NCI-H187 (cell line): ENCODE results near the gene DNAI2.
"Not testable (repeated sequence)": the region's sequence is repeated elsewhere in the genome, so short reads cannot be mapped to it uniquely, and the experiment has no call there.

ENCODE experiments used
- DNase-seq, 2 experiments: peaks; one replicate each; lab custom pipeline; 2025; lab: John Stamatoyannopoulos, UW

DNAI2 gene

DNA sequence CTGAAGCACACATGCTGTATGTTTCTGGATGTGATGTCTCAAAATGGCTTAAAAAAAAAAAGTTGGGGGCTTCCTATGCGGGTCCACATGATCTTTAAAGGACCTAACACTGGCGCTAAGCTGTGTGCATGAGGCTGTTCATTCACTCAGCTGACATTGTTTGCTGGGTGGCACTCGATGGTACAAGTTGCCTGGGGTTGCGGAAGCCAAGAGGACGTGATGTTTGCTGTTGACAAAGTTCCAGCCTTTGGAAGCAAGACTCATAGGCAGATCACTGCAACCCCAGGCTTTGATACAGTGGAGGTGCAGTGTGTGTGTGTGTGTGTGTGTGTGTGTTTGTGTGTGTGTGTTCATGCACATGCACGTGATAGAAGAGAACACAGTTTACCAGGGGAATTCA, 29.5 kb upstream of the DNAI2 start:
- no peak for DNase-seq

DNA sequence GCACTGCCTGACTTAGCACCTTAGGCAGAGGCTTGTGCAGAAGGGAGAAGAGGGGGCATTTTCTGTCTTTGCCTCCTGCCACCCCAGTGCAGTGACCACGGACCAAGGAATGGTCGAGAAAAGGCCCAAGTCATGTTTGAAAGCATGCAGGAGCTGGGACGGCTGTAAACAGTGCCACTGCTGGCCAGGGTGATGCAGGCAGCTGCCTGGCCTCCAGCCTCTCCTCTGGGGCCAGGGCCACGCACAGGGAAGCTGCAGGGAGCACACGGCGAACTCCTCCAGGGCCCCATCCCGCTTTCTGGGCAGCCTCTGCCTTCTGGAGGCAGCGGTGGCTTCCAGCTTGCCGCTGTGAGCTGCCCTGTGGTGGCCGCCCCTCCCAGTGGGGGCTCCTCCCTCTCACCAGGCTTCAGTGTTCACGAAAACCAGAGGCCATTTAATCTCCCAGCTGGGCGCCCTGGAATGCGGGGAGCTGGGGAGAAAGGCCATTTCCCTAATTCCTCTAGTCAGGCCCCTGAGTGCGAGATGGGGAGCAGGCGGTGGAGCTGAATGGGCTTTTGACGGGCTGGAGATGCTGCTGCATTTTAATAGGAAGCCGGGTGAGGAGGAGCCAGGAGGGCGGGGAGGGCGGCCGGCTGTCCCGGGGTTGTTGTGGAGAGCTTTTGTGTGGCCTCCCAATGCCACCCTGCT, 28.7 kb upstream of the DNAI2 start:
- DNase-seq = no peak

- DNase-seq = no peak
Observed at GRCh38 chr17:74245871-74246270, 28.2 kb upstream of the DNAI2 start.

DNA sequence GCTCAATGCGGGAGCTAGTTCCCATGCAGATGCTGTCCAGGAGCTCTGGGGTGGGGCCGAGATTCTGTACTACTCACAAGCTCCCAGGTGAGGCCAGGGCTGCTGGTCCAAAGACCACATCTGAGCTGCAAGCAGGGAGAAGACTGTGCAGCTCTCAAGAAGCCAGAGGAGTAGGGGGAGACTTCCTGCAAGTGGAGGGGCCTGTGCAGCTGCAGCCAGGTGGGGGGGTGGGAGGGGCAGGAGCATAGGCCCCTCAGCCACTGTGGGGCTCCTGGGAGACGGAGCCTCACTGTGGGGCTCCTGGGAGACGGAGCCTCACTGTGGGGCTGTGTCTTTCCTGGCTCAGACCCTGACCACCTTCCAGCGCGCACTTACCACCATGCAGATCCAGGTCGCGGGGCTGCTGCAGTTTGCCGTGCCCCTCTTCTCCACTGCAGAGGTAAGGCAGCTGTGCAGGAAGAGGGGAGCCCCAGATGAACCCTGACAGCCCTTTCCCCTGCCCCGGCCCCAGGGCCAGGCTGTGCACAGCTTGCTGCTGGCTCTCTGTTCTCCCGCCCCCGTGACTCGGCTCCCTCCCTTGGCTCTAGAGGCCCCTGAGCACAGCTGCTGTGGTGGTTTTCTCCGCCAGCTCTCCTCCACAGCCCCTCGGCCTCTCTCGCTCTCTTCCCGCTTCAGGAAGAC, 24.3 kb upstream of the DNAI2 start:
- DNase-seq = no peak

GRCh38 chr17:74250324-74250995, 23.6 kb upstream of the DNAI2 start:
- DNase-seq = no peak

DNA sequence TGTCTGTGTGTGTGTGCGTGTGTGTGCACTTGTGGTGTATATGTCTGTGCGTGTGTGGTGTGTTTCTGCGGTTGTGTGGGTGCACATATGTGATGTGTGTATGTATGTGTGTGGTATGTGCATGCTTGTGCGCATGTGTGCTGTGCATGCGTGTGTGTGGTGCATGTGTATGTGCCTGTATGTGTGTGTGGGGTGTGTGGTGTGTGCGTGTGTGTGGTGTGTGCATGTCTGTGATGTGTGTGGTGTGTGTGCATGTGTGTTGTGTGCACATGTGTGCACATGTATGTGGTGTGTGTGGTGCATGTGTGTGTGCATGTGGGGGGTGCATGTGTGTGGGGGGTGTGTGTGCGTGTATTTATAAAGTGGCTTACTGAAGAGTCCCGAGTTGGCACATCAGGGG, 23.0 kb upstream of the DNAI2 start:
- no peak for DNase-seq

GRCh38 chr17:74251569-74251968, 22.5 kb upstream of the DNAI2 start:
- no peak for DNase-seq

DNA sequence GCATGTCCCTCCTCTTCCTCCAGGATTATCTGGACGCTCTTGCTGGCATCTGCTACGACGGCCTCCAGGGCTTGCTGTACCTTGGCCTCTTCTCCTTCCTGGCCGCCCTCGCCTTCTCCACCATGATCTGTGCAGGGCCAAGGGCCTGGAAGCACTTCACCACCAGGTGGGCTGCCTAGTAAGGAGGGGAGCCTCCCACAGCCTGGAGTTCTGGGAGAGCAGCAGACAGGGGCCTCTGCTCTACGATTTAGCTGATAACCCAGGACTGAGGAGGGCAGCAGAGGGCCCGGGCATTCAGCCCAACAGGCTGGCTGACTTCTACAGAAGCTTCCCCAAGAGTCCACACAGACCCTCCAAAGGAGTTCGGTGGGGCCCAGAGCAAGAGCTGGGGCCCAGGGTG, 21.8 kb upstream of the DNAI2 start:
- no peak for DNase-seq

GRCh38 chr17:74253036-74253435, 21.0 kb upstream of the DNAI2 start:
- DNase-seq = no peak

DNA sequence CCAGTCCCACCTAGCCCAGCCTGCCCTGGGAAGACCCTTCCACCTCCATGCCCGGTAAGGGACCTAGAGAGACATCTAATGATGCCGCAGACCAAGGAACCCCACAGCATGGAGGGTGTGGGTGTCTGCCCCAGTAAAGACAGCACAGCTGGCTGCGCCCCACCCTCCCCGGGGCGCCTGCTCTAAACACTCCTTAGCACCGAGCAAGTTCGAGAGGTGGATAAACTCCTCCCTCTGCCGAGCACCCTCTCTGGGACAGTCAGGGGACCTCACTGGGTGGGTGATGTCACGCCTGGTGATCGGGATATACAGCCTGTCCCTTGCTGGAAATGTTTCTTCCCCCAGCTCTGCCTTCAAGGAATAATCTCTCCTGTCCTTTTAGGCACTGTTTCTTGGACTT, 16.7 kb upstream of the DNAI2 start:
- no peak for DNase-seq

GRCh38 chr17:74259667-74260524, 14.1 kb upstream of the DNAI2 start:
- DNase-seq = no peak

DNA sequence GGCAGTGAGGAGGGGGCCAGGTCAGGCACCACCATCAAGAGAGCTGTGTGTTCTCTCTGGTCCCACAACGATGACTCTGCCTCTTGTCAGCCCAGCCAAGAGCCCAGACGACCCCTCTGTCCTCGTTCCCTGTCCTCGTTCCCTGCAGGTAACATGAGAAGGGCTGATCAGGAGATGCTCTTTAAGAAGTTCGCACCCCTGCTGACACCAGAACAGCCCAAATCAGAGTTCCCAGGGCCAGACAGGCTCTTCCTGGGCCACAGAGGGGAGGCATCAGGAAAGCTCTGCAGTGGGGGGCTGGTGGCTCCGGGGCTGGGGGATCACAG, 13.5 kb upstream of the DNAI2 start:
- DNase-seq = no peak

DNA sequence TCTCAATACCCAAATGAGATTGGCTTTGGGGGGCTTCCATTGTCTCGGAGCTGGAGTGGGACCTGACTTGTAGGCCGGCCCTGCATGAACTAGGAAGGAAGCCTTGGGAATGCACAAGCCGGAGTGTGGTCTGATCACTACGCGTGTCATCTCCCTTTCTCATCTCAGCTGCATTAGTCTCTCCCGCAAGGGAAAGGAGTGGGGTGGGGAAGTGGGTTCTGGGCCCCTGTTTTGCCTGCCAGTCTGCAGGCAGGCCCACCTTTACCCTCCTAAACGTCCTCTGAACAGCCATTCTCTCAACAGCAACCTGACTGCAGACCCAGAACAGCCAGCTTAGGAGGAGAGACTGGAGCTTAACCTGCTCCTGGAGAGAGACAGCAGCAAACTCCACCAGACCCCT, 11.4 kb upstream of the DNAI2 start:
- DNase-seq = no peak

DNA sequence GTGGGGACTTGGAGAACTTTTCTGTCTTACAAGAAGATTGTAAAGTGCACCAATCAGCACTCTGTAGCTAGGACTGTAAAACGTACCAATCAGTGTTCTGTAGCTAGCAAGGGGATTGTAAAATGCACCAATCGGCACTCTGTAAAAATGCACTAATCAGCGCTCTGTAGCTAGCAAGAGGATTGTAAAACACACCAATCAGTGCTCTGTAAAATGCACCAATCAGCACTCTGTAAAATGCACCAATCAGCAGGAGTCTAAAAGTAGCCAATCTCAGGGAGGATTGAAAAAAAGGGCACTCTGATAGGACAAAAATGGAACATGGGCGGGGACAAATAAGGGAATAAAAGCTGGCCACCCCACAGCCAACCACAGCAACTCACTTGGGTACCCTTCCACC, 7.0 kb upstream of the DNAI2 start:
- not testable (repeated sequence) for DNase-seq

DNA sequence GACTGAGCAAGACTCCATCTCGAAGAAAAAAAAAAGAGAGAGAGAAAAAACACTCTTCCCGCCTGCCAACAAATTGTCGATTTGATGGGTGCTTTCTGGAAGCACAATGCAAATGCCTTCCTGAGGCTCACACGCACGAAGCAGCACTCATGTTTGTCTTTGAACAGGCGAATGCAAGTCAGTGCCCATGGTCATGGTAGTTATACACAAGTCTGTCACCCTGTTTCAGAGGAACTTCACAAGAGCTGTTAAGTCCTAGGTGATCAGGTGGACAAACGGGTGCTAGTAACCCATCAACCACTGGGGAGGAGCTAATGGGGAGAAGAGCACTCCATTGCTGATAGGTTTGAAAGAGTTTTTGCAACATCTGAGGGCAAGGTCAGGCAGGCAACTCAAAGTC, 6.5 kb upstream of the DNAI2 start:
- DNase-seq = no peak

DNA sequence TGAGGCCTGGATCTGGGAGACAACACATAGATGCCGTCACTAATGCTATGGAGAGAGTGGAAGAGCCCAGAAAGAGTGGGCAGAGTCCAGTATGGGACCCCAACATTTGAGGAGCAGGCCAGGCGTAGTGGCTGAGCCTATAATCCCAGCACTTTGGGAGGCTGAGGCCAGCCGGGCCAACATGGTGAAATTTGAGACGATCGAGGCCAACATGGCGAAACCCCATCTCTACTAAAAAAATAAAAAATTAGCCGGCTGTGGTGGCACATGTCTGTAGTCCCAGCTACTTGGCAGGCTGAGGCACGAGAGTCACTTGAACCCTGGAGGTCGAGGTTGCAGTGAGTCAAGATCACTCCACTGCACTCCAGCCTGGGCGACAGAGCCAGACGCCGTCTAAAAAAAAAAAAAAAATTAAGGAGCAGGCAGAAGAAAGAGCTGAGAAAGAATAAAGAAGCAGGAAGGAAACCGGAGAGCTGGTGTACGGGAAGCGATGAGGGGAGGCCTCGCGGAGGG, 6.0 kb upstream of the DNAI2 start:
- no peak for DNase-seq

DNA sequence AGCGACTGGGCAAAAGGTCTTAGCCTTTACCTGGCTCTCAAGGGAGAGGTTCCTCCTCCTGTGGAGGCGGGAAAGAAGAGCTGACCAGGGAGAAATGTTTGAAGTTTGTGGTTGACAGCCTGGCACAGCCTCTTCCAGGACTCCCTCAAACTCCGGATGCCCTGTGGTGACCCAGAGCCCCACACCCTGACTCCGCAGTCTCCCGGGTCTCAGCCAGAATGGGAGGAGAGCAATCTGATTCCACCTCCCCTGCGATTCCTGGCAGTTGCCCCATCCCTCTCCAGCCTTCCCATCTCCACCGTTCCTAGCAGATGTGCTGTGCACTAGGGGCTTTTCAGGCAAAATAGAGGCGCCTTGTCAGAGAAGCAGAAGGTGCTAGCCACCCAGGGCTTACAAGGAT, 5.5 kb upstream of the DNAI2 start:
- no peak for DNase-seq

DNA sequence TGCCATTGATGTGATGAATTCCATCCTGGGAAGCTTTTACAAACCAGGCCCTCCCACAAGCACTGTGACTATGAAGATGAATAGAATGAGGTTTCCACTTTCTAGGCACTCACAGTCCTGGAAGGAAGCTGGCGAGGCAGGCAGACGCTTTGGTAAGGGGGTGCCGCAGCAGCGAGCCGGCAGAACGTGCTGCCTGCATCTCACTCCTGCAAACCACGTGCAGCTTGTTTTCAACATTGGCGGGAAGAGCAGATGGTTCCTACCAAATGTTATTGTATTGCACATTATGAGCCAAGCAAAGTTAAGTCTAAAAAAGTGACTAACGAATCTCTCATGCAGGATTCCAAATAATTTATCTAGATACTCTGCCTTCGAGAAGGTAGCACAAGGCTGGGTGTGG, 3.7 kb upstream of the DNAI2 start:
- DNase-seq = no peak

- DNase-seq = no peak
Observed at GRCh38 chr17:74271281-74271680, 2.8 kb upstream of the DNAI2 start.

DNA sequence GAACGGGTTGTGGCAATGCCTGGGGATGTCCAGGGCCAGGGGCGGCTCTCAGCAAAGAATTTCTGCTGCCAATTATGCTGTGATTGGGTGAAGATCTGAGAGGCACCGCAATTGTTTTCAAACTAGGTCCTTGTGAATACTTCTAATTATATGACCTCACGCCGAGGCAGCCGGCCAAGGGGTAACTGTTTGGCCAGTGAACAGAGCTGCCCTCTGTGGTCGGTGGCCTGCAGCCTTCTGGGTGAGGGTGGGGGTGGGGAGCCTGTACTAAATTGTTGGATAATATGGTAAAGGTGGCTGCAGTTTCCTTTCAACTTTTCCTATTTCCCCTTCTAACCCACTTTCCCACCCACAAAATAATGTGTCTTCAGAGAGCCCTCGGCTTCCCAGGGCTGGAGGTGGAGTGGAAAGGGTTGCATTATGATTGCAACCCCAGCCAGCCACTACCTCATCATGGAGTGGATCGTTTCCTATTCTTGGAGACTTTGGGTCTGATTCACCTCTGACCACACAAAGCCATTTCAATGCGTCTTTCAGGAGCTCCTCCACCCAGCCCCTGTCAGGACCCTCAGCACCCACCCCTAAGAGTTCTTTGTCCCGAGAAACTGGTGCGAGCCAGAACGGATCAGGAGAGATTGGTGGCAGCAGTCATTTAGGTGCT, 2.0 kb upstream of the DNAI2 start:
- no peak for DNase-seq

- no peak for DNase-seq
Observed at GRCh38 chr17:74272731-74273201, 1.3 kb upstream of the DNAI2 start.
